HG03565 (cell line): Measurements from ENCODE around the gene MLLT3.

ENCODE experiments used
- ATAC-seq: cut with Tn5 transposase; IDR thresholded peaks from one replicate; pipeline ENCODE4 v1.9.1; 2021; ENCODE audit warnings: mild to moderate bottlenecking, moderate library complexity; ENCODE audit not compliant: unreplicated experiment

Gene MLLT3

GRCh38 chr9:20428976-20429375 lies 193.3 kb downstream of the MLLT3 start:
- no peak for ATAC-seq

GRCh38 chr9:20427359-20427758 lies 194.9 kb downstream of the MLLT3 start:
- ATAC-seq: no peak

DNA sequence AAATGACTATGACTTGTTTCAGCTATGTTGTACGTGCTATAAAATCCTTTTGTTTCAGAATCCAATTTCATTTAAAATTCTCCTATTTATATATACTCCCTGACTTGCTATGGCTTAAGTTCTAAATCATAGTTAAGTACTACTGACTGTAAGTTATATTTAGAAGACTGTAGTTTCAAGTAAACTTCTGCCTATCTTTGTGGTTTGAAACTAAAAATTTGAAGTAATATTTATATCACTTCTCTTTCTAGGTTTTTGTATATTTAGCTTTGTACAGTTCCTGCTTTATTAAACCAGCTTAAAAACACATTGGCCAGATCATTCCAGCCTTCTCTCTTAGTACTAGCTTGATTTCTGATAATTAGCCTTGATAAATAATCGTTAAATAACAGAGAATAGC lies 196.3 kb downstream of the MLLT3 start:
- peak; percentile 83 for ATAC-seq

DNA sequence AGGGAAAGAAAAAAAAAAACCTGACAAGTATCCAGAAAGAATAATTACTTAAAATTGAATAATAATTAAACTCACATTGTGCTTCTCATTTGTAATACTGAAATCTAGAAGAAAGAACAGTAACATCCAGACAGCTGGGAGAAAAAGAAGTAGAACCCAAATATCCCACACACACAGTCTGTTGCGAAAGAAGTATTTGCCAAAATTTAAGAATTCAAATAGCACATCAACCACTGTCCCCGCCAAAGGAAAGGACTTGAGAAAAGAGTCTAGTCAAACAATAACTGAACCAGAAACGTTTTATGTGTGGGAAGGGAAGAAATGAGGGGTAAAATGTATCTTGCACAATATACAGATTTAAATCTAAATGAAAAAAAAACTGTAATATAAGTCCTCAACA lies 202.8 kb downstream of the MLLT3 start:
- no peak for ATAC-seq

DNA sequence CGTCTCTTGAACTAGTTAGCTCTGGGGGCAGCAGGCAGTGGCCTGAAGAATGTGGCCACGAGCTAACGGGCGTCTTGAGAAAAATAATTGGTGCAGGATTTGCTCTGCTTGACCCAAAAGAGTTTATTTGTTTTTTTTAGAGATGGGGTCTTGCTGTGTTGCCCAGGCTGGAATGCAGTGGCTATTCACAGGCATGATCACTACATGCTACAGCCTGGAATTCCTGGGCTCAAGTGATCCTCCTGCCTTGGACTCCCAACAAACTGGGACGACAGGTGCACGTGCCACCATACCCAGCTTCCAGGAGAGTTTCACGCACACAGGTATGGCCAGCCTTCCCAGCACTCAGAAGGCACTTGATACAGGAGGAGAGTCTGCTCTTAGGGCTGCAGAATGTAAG lies 203.8 kb downstream of the MLLT3 start:
- no peak for ATAC-seq

DNA sequence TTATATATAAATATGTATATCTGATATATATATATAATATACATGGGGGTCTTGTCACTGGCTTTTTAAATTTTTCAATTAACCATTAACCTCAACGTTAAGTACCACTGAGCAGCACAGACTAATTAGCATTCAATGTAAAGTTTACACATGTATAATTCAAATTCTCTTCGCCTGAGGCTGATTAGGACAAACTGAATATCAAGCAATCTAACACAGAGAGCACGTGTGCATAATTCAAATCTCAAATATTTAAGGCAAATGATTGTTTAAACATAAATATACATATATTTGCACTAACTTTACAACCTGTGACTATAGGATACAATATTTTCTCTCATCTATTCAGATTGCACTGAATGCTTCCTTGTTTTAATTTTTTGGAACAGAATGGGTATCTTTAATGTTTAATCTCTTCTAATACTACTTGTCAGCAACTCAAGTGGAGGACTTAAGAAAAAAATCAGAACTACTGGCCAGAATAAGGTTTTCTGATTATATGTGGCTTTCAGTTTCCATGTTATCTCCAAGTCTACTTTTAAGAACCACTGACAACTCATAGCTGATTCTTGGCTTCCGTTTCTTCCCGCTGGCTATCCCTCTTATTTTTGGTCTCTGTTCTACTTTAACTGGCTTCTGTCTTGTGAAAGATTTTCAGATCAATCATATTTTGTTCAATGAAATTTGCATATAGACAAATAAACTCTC lies 204.8 kb downstream of the MLLT3 start:
- no peak for ATAC-seq

- no peak for ATAC-seq
Observed at GRCh38 chr9:20414150-20414549, 208.1 kb downstream of the MLLT3 start.

DNA sequence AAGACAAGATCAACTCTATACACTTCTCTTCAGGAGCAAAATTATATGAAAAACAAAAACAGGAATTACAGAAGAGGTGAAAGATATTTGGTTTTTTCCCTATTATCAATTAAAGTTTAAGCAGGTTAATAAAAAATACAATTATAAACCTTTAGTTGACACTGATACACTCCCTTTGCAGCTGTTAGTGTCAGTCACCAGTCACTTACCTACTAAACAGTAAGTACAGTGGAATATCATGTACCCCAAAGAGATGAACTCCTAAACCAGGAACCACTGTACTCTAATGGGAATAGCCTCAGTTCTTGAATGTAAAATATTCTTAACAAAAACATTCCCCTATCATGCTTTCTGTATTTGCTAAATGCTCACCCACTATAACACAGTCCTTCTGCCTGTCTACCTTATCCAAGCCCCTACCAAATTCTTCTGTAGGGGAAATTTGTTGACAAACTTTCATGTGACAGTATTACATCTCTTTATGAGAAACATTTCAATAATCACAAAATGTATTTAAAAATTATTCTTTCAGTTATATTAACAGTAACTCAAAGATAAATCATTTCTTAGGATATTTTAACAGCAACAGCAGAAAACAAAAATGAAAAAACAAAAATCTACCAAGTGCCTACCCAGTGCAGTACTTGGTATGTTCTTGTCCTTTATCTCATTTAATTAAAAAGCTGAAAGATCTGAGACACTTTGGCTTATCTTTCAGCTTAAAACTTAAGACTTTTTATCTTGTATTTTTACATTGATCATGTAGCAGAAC lies 212.8 kb downstream of the MLLT3 start:
- no peak for ATAC-seq

GRCh38 chr9:20408513-20408912 lies 213.8 kb downstream of the MLLT3 start:
- ATAC-seq: no peak

GRCh38 chr9:20407013-20407412 lies 215.3 kb downstream of the MLLT3 start:
- ATAC-seq: no peak

GRCh38 chr9:20406344-20406743 lies 216.0 kb downstream of the MLLT3 start:
- ATAC-seq: no peak

DNA sequence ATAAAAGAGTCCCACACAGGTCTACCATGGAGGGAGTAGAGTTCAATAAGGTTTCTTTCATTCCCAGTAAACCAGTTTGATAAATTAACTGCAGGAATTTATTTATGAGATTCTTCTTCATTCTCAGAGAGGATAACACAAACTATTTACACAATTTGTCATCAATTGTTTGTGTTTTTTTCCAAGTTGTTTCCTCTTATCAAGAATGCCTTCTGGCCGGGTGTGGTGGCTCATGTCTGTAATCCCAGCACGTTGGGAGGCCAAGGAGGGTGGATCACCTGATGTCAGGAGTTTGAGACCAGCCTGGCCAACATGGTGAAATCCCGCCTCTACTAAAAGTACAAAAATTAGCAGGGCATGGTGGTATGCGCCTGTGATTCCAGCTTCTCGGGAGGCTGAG lies 216.7 kb downstream of the MLLT3 start:
- ATAC-seq: no peak

DNA sequence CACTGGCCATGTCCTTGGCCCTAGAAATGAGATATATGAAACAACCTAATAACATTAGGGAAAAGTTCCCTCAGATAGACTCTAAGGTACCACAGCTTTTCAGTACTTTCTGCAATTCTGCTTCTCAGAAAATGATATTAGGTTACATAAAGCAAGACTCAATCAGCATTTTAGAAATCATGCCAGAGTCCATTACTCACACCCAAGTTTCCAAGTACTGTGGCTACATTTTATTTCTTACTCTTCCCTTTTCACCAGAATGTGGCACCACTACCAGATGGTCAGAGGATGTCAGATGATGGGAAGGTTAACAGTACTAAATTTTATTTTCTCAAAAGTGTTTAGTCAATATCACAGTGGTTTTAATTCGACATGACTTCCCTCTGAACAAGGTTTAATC lies 217.2 kb downstream of the MLLT3 start:
- no peak for ATAC-seq

DNA sequence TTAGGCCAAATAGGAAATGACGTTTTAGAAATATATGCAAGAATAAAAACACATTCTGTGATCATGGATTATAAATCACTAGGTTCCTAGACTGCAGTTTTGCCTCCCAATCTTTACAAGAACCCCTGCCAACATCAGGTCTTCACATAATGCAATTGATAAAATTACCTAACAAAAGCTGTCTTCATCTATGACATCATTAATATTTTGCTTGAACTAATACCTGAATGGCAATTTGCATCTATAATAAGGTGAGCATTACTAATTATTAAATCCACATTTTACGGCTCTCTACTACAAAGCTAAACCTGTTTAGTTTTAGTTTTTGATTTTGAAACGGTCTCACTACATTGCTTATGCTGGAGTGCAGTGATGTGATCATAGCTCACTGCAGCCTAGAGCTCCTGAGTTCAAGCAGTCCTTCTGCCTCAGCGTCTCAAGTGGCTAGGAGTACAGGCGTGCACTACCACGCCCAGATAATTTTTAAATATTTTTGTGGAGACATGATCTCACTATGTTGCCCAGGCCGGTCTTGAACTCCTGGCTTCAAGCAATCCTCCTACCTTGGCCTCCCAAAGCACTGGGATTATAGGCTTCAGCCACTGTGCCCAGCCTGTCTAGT lies 218.0 kb downstream of the MLLT3 start:
- ATAC-seq: no peak

DNA sequence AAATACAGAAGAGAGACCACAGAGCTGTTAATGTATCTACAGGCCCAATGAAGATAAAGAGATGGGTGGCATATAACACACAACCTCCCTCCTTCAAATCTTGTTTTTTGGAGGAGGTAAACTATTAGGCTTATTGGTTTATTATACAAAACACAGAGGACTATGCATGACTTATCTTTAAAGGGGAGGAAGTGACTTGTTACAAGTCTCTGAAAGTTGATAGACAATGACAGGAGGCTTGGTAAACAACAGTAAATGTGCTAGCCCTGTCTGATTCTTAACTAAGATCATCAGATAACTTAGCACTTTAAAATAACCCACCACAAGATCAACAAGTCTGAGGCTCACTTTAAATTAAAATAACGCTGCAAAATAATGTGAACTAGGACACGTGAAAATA lies 219.0 kb downstream of the MLLT3 start:
- no peak for ATAC-seq

DNA sequence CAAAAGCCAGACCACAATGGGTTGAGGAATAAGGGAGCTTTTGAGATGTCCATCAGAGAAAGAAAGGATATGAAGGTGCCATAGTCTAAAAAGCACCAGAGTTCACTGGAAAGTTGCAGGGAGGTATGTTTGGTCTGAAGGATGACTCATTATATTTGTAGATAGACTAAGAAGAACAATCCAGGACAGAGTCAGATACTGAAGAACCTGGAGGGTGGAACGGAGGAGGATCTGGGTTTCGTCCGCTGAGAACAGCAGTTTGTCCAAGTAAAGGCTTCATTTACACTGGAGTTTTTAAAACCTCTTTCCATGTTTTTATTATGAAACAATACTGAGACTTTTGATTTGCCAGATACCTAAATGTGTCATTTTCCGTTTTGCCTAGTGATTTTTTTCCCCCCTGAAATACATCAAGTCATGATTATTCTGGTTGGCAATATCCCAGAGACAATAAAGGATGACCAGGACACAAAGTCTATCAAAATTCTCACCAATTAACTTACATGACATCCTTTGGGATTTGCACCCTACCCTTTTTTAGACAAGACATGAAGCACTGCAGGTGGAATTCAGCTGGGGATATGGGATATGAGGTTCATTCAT lies 219.9 kb downstream of the MLLT3 start:
- no peak for ATAC-seq

GRCh38 chr9:20398536-20399338 lies 223.6 kb downstream of the MLLT3 start:
- no peak for ATAC-seq

DNA sequence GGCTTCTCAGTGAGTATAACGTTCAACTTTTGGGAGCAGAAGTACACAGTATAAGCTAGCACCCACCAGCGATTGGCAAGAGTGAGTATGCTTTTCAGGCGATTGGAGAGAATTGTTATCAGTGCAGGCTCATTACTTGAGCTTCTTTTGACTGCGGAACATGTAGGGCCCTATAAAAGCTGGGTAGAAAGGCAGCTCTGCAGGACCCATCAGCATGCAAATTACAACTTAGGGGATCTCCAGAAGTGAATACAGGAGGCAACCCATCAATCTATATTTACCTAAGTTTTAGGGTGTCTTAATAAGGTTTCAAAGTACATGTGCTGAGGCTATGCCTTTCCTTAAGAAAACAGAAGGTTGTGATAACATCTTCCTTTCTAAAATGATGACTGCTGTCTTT lies 225.0 kb downstream of the MLLT3 start:
- ATAC-seq: peak; percentile 59

DNA sequence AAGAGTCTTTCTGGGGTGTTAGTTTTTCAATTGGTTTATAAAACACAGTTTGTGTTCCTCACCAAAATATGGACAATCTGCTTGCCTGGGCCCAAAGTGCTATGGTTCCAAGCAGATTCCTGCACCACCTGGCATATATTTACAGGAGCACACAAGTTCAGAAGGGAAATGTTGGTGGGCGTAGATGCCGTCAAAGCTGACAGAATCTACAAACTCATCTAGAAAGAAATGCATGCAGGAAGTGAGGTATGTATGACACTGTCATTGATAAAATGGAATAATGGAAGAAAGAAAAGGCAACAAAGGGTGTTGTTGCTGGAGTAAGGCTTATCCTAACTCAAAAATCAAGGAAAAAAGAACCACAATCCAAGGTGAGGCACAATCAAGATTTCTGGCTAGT lies 225.8 kb downstream of the MLLT3 start:
- no peak for ATAC-seq

DNA sequence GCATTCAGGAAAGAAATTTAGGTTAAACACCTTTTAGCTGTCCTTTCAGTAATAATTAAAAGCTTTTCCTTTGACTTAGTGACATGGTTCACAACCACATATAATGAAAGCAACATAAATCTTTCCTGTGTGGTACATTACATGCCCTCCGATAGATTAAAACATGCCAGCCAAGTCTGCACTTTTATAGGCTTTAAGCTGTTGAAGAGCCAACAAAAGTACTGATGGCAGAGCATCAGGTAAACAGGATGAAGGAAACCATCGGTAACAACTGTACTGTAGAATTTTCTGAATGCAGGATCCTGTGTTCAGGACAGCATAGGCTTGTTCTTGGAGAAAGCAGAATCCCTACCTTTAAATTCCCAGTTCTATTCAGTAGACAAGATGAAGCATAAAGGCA lies 226.6 kb downstream of the MLLT3 start:
- ATAC-seq: no peak

DNA sequence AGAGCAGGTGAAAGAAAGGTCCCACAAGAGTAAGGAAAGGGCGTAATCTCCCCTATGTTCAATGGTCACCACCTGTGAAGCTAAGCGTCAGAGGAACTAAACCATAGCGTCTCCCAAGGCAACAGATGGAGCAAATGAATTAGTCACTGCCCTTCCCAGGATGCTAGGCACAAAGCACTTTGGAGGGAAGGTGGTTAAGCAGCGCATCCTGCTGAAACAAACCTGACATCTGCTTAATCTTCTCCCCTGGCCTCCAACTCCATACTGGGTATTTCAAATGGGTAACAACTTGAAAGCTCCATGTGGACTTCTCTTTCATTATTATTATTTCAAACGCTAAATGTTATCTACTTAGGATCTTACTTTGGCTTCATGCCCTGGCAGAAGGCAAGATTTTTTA lies 227.3 kb downstream of the MLLT3 start:
- no peak for ATAC-seq
